Measurements from ENCODE around the gene FAM131A.

The FAM131A gene

DNA sequence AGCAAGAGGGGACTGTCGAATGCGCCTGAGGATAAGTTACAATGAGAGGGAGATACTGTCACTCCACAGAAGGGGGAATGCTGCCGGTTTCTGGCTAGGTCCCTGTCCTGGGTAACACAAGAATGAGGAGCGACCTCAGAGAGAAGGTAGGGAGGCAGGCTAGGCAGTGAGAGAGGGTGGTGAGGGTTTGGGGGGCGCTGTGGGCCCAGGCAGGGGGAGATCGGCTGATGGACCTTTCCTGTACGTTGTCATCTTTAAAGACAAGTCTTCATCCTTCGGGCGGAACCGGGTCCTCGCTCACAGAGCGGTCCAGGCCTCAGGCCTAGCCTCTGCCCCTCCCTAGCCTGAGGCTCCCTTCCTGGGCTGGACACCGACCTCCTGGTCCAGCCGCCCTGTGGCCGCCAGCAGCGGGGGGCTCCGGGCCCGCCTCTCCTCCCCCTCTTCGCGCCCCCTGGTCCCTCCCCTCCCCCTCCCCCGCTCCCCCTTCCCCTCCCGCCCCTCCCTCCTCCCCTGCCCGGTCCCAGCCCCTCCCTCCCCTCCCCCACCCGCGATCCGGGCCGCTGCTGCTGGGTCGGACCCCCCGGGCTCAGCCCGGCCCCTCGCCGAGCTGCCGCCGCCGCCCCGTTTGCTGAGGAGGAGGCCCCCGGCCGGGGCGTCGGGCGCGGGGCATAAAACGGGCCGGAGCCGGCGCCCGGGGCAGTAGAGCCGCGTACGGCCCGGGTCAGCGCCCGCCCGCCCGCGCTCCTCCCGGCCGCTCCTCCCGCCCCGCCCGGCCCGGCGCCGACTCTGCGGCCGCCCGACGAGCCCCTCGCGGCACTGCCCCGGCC lies 42.2 kb downstream of the FAM131A start, which contains the start of gene CHRD:
Gene CHRD (plus strand): TSS at position 697 of the 827 bp plus-strand sequence. CDS start 265 bp downstream, outside the sequence.
- DNase-seq: no peak

DNA sequence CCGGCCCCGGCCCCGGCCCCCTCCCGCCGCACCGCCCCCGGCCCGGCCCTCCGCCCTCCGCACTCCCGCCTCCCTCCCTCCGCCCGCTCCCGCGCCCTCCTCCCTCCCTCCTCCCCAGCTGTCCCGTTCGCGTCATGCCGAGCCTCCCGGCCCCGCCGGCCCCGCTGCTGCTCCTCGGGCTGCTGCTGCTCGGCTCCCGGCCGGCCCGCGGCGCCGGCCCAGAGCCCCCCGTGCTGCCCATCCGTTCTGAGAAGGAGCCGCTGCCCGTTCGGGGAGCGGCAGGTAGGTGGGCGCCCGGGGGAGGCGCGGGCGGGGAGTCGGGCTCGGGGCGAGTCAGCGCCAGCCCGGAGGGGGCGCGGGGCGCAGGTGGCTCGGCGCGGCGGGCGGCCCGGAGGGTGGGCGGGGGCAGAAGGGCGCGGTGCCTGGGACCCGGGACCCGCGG lies 42.8 kb downstream of the FAM131A start:
- no peak for DNase-seq

DNA sequence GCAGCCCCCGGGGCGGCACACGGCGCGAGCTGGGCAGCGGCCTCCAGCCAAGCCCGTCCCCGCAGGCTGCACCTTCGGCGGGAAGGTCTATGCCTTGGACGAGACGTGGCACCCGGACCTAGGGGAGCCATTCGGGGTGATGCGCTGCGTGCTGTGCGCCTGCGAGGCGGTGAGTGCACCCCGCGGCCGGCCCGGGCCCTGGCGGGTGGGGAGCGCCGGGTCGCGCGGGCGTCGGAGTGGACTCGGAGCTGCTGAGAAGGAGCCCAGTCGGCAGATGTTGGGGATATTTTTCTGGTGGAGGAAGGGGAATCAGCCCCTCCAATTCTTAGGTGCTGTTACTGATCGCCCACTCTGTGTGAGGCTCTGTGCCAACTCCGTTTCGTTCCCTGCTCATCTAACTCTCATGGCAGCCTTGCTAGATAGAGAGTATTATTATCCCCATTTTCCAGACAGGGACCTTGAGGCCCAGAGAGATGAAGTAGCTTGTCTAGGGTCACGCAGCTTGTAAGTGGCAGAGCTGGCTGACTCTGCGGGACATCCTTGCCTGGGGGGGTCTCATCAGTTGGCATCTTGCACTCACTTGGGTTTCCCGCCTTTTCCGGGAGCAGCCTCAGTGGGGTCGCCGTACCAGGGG lies 43.3 kb downstream of the FAM131A start:
- DNase-seq: no peak

DNA sequence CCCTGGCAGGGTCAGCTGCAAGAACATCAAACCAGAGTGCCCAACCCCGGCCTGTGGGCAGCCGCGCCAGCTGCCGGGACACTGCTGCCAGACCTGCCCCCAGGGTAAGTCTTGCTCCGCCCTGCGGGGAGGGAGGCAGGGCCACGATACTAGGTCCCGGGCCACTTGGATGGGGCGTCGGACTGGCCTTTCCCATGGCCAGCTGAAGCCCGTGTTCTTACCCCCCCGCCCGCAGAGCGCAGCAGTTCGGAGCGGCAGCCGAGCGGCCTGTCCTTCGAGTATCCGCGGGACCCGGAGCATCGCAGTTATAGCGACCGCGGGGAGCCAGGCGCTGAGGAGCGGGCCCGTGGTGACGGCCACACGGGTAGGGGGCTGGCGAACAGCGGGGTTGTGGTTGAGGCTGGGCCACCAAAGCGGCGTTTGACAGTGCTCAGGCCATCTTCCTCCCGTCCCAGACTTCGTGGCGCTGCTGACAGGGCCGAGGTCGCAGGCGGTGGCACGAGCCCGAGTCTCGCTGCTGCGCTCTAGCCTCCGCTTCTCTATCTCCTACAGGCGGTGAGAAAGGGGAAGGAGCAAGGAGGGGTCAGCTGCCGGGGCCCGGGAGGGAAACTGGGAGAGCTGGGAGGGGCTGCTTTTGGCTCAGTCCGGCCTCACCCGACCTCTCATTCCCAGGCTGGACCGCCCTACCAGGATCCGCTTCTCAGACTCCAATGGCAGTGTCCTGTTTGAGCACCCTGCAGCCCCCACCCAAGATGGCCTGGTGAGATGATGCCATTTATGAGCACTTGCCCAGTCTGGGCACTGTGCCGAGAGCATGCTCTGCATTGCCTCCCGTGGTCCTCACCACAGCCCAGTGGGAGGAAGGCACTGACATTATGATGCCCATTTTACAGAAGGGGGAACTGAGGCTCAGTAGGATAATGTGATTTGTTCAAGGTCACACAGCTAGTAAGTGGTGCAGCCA lies 44.1 kb downstream of the FAM131A start:
- no peak for DNase-seq

DNA sequence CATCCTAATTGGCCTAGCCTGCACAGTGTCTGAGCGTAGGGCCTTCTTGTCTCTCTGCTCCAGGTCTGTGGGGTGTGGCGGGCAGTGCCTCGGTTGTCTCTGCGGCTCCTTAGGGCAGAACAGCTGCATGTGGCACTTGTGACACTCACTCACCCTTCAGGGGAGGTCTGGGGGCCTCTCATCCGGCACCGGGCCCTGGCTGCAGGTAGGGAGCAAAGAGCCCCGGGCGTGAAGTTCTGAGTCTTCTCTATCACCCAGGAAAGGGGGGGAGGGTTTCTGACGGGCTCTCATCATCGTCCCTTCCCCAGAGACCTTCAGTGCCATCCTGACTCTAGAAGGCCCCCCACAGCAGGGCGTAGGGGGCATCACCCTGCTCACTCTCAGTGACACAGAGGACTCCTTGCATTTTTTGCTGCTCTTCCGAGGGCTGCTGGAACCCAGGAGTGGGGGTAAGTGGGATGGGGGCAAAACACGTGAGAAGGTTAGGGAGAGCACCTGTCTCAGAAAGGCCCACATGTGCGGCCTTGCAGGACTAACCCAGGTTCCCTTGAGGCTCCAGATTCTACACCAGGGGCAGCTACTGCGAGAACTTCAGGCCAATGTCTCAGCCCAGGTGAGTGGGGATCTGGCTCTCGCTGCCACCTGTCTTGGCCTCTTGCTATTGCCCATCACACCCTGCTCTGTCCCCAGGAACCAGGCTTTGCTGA lies 45.1 kb downstream of the FAM131A start:
- no peak for DNase-seq

DNA sequence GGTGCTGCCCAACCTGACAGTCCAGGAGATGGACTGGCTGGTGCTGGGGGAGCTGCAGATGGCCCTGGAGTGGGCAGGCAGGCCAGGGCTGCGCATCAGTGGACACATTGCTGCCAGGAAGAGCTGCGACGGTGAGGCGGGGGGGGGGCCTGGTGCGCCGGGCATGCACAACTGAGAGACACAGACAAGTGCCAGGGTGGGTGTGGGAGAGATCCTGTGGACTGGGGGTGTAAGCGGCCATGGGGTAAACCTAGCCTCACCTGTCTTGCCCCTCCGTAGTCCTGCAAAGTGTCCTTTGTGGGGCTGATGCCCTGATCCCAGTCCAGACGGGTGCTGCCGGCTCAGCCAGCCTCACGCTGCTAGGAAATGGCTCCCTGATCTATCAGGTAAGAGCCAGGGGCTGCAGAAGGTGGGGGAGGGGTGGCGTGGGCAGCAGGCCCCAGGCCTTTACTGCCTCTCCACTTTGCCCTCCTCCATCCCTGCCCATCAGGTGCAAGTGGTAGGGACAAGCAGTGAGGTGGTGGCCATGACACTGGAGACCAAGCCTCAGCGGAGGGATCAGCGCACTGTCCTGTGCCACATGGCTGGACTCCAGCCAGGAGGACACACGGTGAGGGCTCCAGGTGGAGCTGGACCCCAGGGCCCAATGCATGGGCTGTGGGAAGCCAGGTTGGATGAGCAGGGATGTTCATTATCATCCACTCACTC lies 45.8 kb downstream of the FAM131A start:
- DNase-seq: no peak

DNA sequence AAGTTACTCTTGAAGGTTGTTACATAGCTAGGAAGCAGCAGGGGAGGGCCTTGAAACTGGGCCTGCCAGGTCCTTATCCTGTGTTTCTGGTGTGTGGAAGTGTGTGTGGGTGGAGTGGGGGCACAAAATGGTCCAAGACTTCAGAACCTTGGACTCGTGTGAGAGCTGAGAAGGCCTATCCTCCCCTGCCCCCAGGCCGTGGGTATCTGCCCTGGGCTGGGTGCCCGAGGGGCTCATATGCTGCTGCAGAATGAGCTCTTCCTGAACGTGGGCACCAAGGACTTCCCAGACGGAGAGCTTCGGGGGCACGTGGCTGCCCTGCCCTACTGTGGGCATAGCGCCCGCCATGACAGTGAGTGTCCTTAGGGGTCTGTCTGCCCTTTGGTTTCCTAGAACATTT lies 46.9 kb downstream of the FAM131A start:
- DNase-seq: no peak

DNA sequence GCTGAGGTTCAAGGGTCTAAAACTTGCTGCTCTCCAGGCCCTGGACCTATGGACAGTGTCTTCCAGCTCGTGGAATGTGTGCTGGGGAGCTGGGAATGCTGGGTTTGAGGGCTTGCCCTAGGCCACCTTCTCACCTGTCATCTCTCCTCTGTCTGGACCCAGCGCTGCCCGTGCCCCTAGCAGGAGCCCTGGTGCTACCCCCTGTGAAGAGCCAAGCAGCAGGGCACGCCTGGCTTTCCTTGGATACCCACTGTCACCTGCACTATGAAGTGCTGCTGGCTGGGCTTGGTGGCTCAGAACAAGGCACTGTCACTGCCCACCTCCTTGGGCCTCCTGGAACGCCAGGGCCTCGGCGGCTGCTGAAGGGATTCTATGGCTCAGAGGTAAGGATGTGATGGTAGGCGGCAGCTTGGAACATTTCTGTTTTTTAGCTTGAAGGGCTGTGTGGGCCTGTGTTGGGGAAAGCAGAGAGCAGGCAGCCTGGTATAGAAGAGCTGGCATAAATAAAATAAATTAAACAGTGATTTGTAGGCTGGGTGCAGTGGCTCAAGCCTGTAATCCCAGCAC lies 47.5 kb downstream of the FAM131A start:
- DNase-seq: no peak

DNA sequence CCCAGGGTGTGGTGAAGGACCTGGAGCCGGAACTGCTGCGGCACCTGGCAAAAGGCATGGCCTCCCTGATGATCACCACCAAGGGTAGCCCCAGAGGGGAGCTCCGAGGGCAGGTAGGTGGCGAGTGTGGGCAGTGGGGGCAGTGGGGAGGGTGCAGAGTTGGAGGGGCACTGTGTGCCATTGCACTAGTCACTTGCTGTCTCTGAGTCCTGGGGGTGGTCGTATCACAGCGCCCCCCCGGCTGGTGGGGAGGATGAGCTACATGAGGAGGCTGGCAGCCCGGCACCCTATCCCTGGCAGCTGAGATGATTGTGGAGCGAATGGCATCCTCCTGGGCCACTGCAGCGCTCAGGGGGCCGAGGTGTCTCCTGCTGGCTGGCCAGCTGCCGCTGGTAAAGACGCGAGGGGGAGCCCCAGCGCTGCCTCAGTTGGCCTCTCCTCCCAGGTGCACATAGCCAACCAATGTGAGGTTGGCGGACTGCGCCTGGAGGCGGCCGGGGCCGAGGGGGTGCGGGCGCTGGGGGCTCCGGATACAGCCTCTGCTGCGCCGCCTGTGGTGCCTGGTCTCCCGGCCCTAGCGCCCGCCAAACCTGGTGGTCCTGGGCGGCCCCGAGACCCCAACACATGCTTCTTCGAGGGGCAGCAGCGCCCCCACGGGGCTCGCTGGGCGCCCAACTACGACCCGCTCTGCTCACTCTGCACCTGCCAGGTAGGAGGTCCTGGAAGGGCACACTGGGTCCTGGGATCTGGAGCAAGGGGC lies 48.8 kb downstream of the FAM131A start:
- DNase-seq: no peak

DNA sequence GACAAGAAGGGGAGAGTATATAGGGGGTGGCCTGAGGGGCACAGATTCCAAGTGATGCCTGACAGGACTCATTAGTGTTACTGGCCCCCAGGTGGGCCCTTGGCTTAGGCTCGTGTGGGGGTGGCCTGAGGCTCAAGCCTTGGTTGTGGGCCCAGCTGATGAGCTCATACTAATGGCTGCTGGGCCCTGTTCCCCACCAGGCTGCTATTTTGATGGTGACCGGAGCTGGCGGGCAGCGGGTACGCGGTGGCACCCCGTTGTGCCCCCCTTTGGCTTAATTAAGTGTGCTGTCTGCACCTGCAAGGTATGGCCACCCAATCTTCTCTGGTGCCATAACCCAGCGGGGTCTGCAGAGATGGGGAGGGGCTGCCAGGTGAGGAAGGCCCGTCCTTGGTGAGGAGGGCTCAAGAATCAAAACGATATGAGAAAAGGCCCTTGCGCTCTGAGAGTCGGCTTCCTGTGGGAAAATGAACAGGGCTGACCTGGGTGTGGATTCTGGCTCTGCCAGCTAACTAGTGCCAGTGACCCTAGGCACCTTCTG lies 49.8 kb downstream of the FAM131A start:
- no peak for DNase-seq

DNA sequence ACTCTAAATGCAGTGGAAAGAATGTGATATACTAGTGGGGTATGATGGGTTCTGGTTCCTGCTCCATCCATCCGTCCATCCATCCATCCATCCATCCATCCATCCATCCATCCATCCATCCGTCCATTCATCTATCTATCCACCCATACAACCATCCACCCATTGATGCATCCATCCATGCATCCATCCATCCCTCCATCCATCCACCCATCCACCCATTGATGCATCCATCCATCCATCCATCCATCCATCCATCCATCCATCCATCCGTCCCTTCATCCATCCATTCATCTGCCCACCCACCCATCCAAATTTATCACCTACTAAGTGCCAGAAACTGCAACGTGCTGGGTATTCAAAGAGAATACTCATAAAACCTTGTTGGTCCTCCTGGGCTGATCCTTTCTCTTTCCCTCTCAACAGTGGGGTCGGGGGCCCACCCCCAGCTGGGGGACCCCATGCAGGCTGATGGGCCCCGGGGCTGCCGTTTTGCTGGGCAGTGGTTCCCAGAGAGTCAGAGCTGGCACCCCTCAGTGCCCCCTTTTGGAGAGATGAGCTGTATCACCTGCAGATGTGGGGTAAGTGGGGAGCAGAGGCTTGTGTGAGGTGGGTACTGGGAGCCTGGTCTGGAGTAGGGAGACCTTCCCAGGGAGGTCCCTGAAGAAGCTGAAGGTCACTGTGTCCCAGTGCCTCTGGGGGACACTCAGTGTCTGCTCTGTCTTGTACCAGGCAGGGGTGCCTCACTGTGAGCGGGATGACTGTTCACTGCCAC lies 51.0 kb downstream of the FAM131A start:
- no peak for DNase-seq

DNA sequence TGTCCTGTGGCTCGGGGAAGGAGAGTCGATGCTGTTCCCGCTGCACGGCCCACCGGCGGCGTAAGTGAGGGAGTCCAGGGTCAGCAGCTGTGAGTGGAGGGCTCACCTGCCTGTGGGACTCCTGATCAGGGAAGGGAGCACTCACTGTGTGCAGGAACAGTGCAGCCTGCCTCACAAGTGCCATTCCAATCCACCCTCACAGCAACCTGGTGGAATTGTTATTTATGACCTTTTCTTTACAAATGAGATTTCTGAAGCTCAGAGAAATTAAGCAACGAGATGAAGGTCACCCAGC lies 51.5 kb downstream of the FAM131A start:
- DNase-seq: no peak

DNA sequence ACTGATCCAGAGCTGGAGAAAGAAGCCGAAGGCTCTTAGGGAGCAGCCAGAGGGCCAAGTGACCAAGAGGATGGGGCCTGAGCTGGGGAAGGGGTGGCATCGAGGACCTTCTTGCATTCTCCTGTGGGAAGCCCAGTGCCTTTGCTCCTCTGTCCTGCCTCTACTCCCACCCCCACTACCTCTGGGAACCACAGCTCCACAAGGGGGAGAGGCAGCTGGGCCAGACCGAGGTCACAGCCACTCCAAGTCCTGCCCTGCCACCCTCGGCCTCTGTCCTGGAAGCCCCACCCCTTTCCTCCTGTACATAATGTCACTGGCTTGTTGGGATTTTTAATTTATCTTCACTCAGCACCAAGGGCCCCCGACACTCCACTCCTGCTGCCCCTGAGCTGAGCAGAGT lies 52.0 kb downstream of the FAM131A start:
- no peak for DNase-seq

DNA sequence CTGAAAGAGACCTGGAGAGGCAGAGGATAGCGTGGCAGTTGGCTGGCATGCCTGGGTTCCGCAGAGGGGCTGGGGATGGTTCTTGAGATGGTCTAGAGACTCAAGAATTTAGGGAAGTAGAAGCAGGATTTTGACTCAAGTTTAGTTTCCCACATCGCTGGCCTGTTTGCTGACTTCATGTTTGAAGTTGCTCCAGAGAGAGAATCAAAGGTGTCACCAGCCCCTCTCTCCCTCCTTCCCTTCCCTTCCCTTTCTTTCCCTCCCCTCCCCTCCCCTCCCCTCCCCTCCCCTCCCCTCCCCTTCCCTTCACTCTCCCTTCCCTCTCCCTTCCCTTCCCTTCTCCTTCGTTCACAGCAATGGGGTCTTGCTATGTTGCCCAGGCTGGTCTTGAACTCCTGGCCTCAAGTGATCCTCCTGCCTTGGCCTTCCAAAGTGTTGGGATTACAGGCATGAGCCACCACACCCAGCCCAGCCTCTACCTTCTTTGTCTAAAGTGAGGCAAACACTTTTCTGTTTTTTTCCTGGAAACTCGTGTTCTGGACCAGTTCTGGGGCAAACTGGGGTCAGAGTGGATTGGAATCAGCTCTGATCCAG lies 52.6 kb downstream of the FAM131A start:
- no peak for DNase-seq

DNA sequence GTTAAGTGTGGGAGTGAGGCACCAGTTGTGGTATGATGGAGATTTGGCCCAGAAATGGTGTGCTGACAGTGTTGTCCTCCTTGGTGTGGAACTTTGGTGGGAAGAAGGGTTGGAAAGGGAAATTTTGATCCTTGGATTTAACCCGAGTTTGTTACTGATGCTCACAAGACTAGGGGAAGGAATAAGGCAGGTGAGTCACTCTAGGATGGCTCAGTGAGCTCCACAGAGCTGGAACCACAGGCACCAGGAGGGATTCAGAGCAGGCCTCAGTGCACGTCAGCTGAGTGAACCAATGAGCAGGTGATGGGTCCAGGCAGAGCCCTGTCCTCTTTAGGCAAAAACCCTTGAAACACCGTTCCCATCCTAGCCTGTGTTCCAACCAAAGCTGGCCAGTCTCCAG lies 53.9 kb downstream of the FAM131A start:
- no peak for DNase-seq

DNA sequence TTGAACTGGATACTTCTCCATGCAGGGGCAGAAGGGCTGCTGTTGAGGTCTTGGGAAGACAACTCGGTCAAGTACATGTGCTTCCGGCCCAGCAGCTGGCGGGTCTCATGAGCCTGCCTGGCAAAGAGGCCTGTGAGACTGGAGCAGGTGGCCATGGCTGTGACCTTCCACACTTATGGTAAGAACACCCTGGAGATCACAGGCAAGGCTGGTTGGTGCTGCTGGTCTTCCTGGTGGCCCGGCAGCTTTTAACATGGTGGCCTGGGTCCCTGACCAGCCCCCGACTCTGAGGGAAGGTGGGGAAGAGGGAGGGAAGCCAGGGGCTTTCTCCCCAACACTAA lies 57.9 kb downstream of the FAM131A start:
- no peak for DNase-seq

Data from central memory CD4-positive, alpha-beta T cell (primary cell).